HT-29 (cell line): ENCODE data around the gene FAM181A. TPM values are rescaled to one million over a fixed set of nuclear protein-coding genes. Genes with fewer than 3 reads are reported as not detected.

Experiments used
- DNase-seq: peaks from one replicate; pipeline ENCODE4 v3.0.0-alpha.2; 2015; ENCODE audit warnings: low spot score
- total RNA-seq: library from RNA; depleted of rRNA; stranded (reverse); fragments of >200 nt; shearing (Covaris generic); gene quantifications from 2 replicates; pipeline ENCODE4 v1.2.3, GENCODE V29; 2014

Gene FAM181A
- total RNA-seq, 1 experiment from 2014 or later, result not detected

- no peak for DNase-seq
These were observed 1.9 kb downstream of the FAM181A start for GRCh38 chr14:93929048-93929535.

- no peak for DNase-seq
These were observed 2.5 kb downstream of the FAM181A start for GRCh38 chr14:93929657-93930056.

- no peak for DNase-seq
These were observed 3.3 kb downstream of the FAM181A start for GRCh38 chr14:93930296-93930988.

GRCh38 chr14:93930989-93931307, 3.8 kb downstream of the FAM181A start:
- no peak for DNase-seq

GRCh38 chr14:93932642-93933041, 5.5 kb downstream of the FAM181A start:
- DNase-seq, result no peak

- DNase-seq, result no peak
These were observed 8.1 kb downstream of the FAM181A start for GRCh38 chr14:93935213-93935612.

GRCh38 chr14:93936245-93936644, 9.1 kb downstream of the FAM181A start:
- DNase-seq, result peak; percentile 62

- DNase-seq, result no peak
These were observed 9.8 kb downstream of the FAM181A start for GRCh38 chr14:93936926-93937325.

- no peak for DNase-seq
These were observed 10.4 kb downstream of the FAM181A start for GRCh38 chr14:93937519-93937918.

GRCh38 chr14:93938751-93939303, 11.7 kb downstream of the FAM181A start:
- DNase-seq, result no peak

GRCh38 chr14:93939304-93940229, 12.4 kb downstream of the FAM181A start:
- DNase-seq, result peak; percentile 70

GRCh38 chr14:93940437-93940836, 13.3 kb downstream of the FAM181A start:
- no peak for DNase-seq

- DNase-seq, result no peak
These were observed 14.3 kb downstream of the FAM181A start for GRCh38 chr14:93941293-93941910.

GRCh38 chr14:93943052-93943451, 15.9 kb downstream of the FAM181A start:
- DNase-seq, result no peak

- DNase-seq, result no peak
These were observed 16.8 kb downstream of the FAM181A start for GRCh38 chr14:93943930-93944329.

- no peak for DNase-seq
These were observed 17.4 kb downstream of the FAM181A start for GRCh38 chr14:93944348-93945069.

GRCh38 chr14:93945070-93945399, 17.9 kb downstream of the FAM181A start:
- no peak for DNase-seq

GRCh38 chr14:93946104-93946503, 19.0 kb downstream of the FAM181A start:
- DNase-seq, result no peak

- no peak for DNase-seq
These were observed 19.5 kb downstream of the FAM181A start for GRCh38 chr14:93946541-93947090.

- no peak for DNase-seq
These were observed 20.1 kb downstream of the FAM181A start for GRCh38 chr14:93947282-93947681.

GRCh38 chr14:93949511-93950075, 22.4 kb downstream of the FAM181A start:
- no peak for DNase-seq
